Heart left ventricle (tissue), 16 donors: Measurements from ENCODE around the gene TSPO2. TPM values are rescaled to one million over a fixed set of nuclear protein-coding genes. Genes with fewer than 3 reads are reported as not detected.

Experiments
- ATAC-seq, 4 donors: fragments of 200-7000 bp; cut with Tn5 transposase; one replicate each; pipeline ENCODE4 v1.9.1; 2020 to 2022; ENCODE audit warnings: moderate library complexity in 4 of 4, mild to moderate bottlenecking in 3 of 4, moderate number of reproducible peaks in 1 of 4
- DNase-seq, 5 donors: peaks; one replicate each; pipeline ENCODE4 v3.0.0-alpha.2; 2020
- H3K27ac ChIP-seq, 12 donors: fragments of 200-600 bp; sonication (generic) in 4 of 12; one replicate each; pipeline versions ENCODE4 v1.5.0 to v1.8.0; 2016 to 2022; ENCODE audit warnings: mild to moderate bottlenecking in 2 of 12
- H3K27me3 ChIP-seq, 9 donors: fragments of 200-600 bp; sonication (generic) in 2 of 9; one replicate each; pipeline versions ENCODE4 v1.5.1 to v1.8.0; 2016 to 2022; ENCODE audit warnings: mild to moderate bottlenecking in 3 of 9
- H3K36me3 ChIP-seq, 9 donors: fragments of 200-600 bp; sonication (generic) in 2 of 9; one replicate each; pipeline versions ENCODE4 v1.5.0 to v1.8.0; 2018 to 2022; ENCODE audit warnings: mild to moderate bottlenecking in 2 of 9
- H3K4me1 ChIP-seq, 12 donors: fragments of 200-600 bp; sonication (generic) in 4 of 12; one replicate each; pipeline versions ENCODE4 v1.5.0 to v1.8.0; 2016 to 2022; ENCODE audit warnings: mild to moderate bottlenecking in 3 of 12
- H3K4me3 ChIP-seq, 12 donors: fragments of 200-600 bp; sonication (generic) in 4 of 12; one replicate each; pipeline versions ENCODE4 v1.5.0 to v1.8.0; 2017 to 2022; ENCODE audit warnings: mild to moderate bottlenecking in 9 of 12, moderate library complexity in 4 of 12
- H3K9me3 ChIP-seq, 12 donors: fragments of 200-600 bp; sonication (generic) in 4 of 12; one replicate each; pipeline versions ENCODE4 v1.5.0 to v1.8.0; 2016 to 2022; ENCODE audit warnings: mild to moderate bottlenecking in 1 of 12
- POLR2A ChIP-seq, 2 donors: fragments of 450-650 bp; IDR thresholded peaks; one replicate each; pipeline ENCODE4 v1.6.1; 2017; ENCODE audit warnings: antibody characterized with exemption in 2 of 2, mild to moderate bottlenecking in 2 of 2, moderate library complexity in 2 of 2
- WGBS, 4 donors: extraction: QIAGEN DNeasy Blood & Tissue Kit in 2 of 4; methylation state at CpG; one replicate each; pipeline versions ENCODE4 v1.1.5 to v1.1.7; 2013 to 2018; 5-methylcytosine and 5-hydroxymethylcytosine counted together
- intact Hi-C, 10 donors: fragments of 100-400 bp; cut with DNase I; formaldehyde crosslinking; loops; one replicate each; pipeline versions ENCODE4 v1.11.1 to v1.14.2; 2022
- polyA plus RNA-seq, 2 donors: library from polyadenylated mRNA; stranded (reverse); fragments of 200-250 nt; gene quantifications; one replicate each; pipeline ENCODE4 v1.2.3, GENCODE V29; 2013
- total RNA-seq, 9 donors: library from RNA; depleted of rRNA in 2 of 9; stranded (reverse); fragments of >200 nt in 2 of 9; fragmentation: NEBNext Ultra II Directional in 3 of 9; extraction: Animal tissue kit (Norgen Biotek cat#: 25700) in 3 of 9; gene quantifications; one replicate each; pipeline versions ENCODE4 v1.1.0 to v1.2.4, GENCODE V29; 2016 to 2023
- TF ChIP-seq, protein P1 (sequence below), 12 donors: fragments of 200-600 bp; sonication (generic) in 4 of 12; IDR thresholded peaks; one replicate each; pipeline versions ENCODE4 v1.5.0 to v1.8.0; 2018 to 2022; ENCODE audit warnings: antibody characterized with exemption in 12 of 12, mild to moderate bottlenecking in 5 of 12
- donor health status: ischemic (EF 13 %, LVEDD 7.1; RV severe dilation, severe dysfunction).
- donor health status: healthy with polysubstance abuse.
- donor health status: DM: no; HTN: yes; CAD: no.
- donor health status: DM: no; HTN: no; CAD: no.
- donor health status: ischemic (EF 25% LVEDD 6.9; RV normal size, moderate dysfunction).
- donor health status: ischemic (EF 25% LVEDD 5.7; RV mildly dilated, moderate dysfunction).
- donor health status: healthy.
- donor health status: DM: yes; HTN: yes; CAD: no.
- donor health status: ischemic (EF 35%, LVEDD 5.7; RV mildly dilated, moderate dysfunction).
- donor health status: nonischemic (EF 11% LVEDD 7.7; RV severe dilation, severe dysfunction).
- donor health status: DM: yes; HTN: yes; CAD: no.
- donor health status: PGD.
- donor health status: ischemic (EF 29% LVEDD 5.4; RV normal size, mild dysfunction).
- donor health status: nonischemic (EF 23%, LVEDD 6.1; RV moderate dilation, normal function).

Gene TSPO2
- total and polyA plus RNA-seq, 11 donors: not detected

DNA sequence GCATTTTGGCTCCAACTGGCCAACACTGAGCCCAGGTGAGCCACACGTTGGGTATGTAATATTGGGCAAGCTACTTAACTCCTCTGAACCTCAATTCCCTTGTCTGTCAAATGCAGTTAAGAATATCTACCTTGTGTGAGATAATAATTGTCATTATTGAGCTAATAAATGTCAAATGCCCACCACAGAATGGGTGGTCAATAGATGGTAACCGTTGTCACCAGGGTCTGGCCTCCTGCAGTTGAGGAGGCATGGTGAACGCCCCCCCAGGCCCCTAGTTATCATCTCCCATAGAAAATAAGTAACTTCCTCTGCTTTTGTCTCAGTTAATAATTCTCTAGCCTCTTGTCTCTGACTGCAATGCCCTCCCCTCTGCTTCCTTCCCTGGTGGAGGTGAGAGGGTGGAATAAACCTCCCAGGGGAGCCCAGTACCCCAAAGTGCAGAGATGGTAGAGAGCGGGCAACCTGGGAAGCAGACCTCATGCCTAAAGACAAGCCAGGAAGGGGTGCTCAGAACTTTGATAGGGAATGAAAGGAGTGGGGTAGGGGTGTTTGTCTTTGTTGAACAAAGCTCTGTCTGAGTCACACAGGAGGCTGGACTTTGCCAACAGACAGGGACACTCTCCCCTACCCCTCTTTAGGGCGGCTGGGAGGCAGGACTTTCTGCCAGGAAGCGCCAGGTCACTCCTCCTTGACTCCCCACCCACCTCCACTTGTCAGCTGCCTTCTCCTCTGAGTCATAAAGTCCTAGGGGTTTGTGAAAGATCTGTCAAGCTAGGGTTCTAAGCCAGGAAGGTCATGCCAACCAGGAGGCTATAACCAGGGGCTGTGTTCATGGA lies 1.9 kb upstream of the TSPO2 start:
- 79 to 84% (median 81%) methylated on average over 6 of the region's 6 CpGs for WGBS, 4 donors
- Histone ChIP-seq H3K9me3 (no peaks in the 10 kb centered on the region), H3K27me3 (no peaks in the 10 kb centered on the region), H3K27ac (no peak overlapping the region), H3K36me3 (no peaks in the 10 kb centered on the region), H3K4me3 (no peak overlapping the region), H3K4me1 (peaks cover 0 to 7% (median 0%) of the 10 kb centered on the region in 12 donors)
- intact Hi-C loops: no loop called here
- TF ChIP-seq, protein P1, sequence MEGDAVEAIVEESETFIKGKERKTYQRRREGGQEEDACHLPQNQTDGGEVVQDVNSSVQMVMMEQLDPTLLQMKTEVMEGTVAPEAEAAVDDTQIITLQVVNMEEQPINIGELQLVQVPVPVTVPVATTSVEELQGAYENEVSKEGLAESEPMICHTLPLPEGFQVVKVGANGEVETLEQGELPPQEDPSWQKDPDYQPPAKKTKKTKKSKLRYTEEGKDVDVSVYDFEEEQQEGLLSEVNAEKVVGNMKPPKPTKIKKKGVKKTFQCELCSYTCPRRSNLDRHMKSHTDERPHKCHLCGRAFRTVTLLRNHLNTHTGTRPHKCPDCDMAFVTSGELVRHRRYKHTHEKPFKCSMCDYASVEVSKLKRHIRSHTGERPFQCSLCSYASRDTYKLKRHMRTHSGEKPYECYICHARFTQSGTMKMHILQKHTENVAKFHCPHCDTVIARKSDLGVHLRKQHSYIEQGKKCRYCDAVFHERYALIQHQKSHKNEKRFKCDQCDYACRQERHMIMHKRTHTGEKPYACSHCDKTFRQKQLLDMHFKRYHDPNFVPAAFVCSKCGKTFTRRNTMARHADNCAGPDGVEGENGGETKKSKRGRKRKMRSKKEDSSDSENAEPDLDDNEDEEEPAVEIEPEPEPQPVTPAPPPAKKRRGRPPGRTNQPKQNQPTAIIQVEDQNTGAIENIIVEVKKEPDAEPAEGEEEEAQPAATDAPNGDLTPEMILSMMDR (IDR thresholded peaks at IDR 0.05): no peak
- TF ChIP-seq POLR2A (IDR thresholded peaks at IDR 0.05): no peak
- peak in 2 of 4 donors; percentile 16 to 36 for ATAC-seq
- no peak for DNase-seq

DNA sequence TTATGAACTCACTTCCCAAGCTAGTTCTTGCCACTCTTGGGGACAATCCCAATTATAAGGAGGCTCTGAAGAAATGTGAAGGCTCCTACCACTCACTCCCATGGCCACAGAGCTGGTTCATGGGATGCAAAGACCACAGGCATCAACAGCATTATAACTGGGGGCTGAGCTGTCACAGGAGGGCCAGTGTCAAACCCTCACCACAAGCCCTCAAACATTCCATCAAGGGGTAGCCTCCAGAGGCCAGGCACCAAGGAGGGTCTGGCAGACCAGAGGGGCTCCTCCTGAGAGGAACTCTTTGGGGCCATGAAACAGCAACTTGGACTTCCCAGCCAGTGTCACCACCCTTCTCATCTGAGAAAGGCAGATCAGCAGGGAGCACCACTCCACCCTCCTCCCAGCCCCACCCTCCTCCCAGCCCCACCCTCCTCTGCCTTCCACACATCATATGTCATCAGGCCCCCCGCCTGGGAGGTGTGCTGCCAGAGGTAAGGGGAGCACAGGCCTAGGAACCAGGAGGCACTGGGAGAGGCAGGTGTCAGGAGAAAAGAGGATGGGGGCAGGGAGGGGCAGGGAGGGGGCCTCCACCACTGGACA lies 1.2 kb upstream of the TSPO2 start:
- intact Hi-C loops: no loop called here

DNA sequence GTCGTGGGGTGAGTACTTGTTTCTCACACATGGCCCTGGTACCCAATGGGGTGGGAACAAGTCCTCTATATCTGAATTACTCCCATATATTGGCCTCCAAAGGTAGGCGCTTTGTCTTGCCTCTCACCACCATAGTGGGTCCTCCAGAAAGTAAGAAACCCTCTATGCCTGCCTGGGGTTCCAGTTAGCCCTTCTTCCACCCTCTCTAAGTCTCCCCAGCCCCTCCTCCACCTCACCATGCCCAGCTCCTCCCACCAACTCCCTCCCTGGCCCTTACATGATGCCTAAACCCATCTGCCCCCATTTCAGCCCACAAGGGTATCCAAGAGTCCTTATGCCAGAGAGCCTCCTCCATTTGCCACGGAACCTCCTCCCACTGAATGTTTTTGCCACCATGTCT lies 884 bp downstream of the TSPO2 start:
- Histone ChIP-seq H3K9me3 (no peaks in the 10 kb centered on the region), H3K36me3 (no peaks in the 10 kb centered on the region), H3K4me1 (peaks cover 0 to 7% (median 0%) of the 10 kb centered on the region in 12 donors), H3K4me3 (no peak overlapping the region), H3K27ac (no peak overlapping the region), H3K27me3 (no peaks in the 10 kb centered on the region)
- WGBS, 4 donors: 95 to 100% (median 97%) methylated on average over 3 of the region's 3 CpGs
- TF ChIP-seq, protein P1 (IDR thresholded peaks at IDR 0.05): no peak
- no peak for TF ChIP-seq POLR2A (IDR thresholded peaks at IDR 0.05)
- intact Hi-C loops: no loop called here
- no peak for ATAC-seq
- DNase-seq: no peak

More for the DNA sequence above, 1.2 kb upstream of the TSPO2 start:
- DNase-seq (no peak), ATAC-seq (no peak)
- Histone ChIP-seq H3K27ac (no peak overlapping the region), H3K4me3 (no peak overlapping the region), H3K9me3 (no peaks in the 10 kb centered on the region), H3K4me1 (peaks cover 0 to 7% (median 0%) of the 10 kb centered on the region in 12 donors), H3K27me3 (no peaks in the 10 kb centered on the region), H3K36me3 (no peaks in the 10 kb centered on the region)
- TF ChIP-seq, protein P1 (IDR thresholded peaks at IDR 0.05): no peak
- TF ChIP-seq POLR2A (IDR thresholded peaks at IDR 0.05): no peak
- 88 to 97% (median 92%) methylated on average over 1 of the region's 1 CpG for WGBS, 4 donors

- no peak for TF ChIP-seq POLR2A (IDR thresholded peaks at IDR 0.05)
- TF ChIP-seq, protein P1 (IDR thresholded peaks at IDR 0.05): no peak
- Histone ChIP-seq H3K4me3 (no peak overlapping the region), H3K4me1 (peaks cover 0 to 27% (median 6%) of the 10 kb centered on the region in 12 donors), H3K27me3 (no peaks in the 10 kb centered on the region), H3K9me3 (no peaks in the 10 kb centered on the region), H3K36me3 (no peaks in the 10 kb centered on the region), H3K27ac (no peak overlapping the region)
- 62 to 73% (median 71%) methylated on average over 5 of the region's 5 CpGs for WGBS, 4 donors
- no peak for ATAC-seq
- intact Hi-C loops: no loop called here
- DNase-seq: no peak
Observed at GRCh38 chr6:41045664-41046063, 3.4 kb downstream of the TSPO2 start.
